GM18508 (cell line): ENCODE data around the gene FNTB.

Experiments
- ATAC-seq: cut with Tn5 transposase; IDR thresholded peaks from one replicate; pipeline ENCODE4 v1.9.1; 2021; ENCODE audit warnings: moderate number of reproducible peaks; ENCODE audit not compliant: insufficient read depth, unreplicated experiment

Gene FNTB

DNA sequence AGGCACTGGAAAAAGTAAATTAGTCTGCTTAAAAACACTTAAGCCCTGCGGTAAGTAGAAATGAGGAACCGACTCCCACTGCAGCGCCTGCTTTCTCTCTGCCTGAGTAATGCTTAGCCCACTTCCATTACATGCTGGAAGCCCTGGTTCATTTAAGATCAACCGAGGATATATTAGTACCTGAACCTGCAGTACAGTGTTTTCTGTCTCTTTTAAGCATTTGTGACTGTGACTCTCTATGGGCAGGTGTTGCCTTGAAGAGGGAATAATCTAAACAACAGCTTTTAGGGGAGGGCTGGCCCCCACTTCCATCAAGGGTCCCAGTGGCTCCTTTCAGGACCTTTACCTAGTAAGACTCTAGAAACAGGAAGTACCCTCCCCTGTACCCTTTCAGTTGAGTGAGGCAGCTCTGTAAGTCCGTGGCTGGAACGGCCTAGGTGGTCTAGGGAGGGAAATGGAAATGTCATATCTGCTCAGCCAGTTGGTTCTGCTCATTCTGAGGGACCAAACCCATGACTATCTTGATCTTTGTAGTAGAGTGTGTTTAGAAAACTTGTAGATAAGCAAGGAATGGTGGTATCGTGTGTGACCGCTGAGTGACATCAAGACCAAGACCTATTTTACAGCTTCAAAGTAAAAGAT lies 56.2 kb downstream of the FNTB start:
- ATAC-seq: no peak

DNA sequence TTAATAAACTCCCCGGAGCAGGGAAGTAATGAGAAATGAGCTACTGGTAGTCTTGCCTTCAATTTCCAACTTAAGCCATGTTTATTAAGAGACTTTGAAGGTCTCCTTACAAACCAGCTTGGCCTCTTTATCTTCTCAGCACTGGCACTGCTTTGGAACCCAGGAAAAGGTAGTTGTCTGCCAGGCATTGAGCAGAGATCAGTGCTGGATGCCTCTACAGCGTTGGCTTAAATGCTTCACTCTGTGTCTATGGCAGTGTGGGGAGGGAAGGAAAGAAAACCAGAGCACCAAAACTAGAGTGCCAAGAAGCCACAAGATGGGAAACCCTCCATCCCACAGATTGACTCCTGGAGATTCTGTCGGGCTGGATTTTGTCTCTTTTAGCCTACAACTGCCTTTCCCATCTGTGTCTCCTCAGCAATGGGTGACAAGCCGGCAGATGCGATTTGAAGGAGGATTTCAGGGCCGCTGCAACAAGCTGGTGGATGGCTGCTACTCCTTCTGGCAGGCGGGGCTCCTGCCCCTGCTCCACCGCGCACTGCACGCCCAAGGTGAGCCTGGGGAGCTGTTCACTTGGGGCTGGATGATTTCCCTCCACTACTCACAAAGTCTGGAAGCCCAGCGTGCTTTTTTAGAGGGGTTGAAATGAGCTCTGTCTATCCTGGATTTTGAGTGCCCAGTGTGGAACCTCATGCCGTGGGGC lies 57.3 kb downstream of the FNTB start:
- ATAC-seq: no peak

DNA sequence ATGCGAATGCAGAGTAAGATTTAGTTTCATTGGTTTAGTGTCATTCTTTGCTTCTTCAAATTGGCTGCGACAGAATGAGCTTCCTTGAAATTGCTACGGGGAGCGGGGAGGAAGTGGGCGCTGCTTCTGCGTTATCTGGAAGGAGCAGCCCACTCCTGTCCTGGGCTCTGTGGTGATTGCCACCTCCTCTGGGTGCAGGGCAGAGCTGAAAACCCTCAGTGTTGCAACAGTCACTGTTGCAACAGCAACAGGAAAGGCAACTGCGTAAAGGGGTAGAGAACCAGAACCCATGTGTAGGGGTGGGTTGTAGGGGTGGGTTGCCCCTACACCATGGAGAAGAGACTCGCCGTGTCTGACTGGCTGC lies 57.9 kb downstream of the FNTB start:
- ATAC-seq: no peak

DNA sequence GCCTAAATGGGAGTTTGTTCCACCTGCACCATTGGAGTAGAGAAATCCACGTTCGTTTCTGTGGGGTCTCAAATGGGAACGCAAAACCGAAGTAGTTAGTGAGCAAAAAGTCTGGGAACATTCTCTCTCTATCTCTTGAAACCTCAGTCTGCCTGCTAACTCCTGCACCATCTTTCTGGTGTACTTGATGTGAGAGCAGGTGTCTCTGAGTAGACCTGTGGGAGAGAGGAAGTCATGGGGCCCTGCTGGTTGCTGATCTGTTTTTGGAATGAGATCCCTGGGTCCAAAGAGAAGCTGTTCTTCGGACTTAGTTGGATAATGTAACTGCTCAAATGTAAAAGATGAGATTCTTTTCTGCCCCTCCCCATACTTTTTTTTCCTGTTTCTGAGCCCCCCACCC lies 58.3 kb downstream of the FNTB start:
- no peak for ATAC-seq

DNA sequence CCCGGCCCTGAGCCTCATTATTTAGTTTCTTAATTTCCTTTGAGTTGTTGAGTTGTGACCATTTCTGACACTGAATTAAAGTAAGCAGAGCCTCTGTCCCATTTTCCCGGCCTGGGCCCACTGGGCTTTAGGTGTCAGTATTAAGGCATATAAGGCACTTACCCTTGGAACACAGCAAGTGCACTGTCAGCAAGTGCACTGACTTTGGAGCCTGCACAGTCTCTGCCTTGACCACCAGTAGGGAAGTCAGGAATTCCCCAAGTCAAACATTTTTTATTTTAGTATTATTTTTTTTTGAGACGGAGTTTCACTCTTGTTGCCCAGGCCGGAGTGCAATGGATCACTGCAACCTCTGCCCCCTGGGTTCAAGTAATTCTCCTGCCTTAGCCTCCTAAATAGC lies 59.0 kb downstream of the FNTB start:
- no peak for ATAC-seq

- ATAC-seq: no peak
Observed at GRCh38 chr14:65052832-65053231, 66.1 kb downstream of the FNTB start.

GRCh38 chr14:65053466-65053865 lies 66.8 kb downstream of the FNTB start:
- no peak for ATAC-seq

DNA sequence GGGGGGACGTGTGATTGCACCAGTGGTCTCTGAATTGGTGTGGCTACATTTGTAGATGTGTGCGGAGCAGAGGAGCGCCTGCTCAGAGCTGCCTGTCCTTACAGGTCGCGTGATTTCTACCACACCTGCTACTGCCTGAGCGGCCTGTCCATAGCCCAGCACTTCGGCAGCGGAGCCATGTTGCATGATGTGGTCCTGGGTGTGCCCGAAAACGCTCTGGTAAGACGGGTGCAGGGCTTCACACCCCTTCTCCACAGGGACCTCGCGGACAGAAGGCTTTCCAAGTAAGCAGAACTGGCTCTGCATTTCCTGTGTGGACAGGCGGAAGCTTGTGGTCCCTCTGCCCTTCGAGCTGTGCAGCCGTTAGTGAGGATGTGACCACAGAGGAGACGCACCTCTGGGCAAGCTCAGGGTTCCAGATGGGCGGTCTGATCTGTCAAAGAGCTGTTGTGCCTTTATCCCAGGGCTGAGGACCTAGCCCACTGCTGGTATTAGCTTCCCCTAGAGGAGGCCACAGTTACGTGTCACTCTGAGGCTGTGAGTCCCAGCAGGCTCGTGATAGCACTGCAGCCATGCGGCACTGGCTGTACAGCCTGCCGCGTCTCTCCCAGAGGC lies 67.9 kb downstream of the FNTB start:
- ATAC-seq: no peak

DNA sequence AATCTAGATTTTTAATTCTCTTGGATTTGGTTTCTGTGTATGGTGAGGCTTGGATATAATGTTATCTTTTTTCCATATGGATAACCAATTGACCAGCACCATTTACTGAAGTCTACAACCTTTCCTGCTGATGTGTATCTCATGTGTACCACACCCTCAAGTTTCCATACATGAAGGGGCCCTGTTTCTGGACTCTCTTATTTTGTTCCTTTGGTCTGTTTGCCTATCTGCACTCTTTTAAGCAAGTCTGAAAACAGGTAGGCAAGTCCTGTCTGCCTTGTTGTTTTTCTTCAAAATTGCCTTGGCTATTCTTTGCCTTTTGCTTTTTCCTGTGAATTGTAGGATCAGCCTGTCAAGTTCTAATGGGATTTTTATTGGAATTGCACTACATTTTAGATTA lies 71.0 kb downstream of the FNTB start:
- no peak for ATAC-seq

DNA sequence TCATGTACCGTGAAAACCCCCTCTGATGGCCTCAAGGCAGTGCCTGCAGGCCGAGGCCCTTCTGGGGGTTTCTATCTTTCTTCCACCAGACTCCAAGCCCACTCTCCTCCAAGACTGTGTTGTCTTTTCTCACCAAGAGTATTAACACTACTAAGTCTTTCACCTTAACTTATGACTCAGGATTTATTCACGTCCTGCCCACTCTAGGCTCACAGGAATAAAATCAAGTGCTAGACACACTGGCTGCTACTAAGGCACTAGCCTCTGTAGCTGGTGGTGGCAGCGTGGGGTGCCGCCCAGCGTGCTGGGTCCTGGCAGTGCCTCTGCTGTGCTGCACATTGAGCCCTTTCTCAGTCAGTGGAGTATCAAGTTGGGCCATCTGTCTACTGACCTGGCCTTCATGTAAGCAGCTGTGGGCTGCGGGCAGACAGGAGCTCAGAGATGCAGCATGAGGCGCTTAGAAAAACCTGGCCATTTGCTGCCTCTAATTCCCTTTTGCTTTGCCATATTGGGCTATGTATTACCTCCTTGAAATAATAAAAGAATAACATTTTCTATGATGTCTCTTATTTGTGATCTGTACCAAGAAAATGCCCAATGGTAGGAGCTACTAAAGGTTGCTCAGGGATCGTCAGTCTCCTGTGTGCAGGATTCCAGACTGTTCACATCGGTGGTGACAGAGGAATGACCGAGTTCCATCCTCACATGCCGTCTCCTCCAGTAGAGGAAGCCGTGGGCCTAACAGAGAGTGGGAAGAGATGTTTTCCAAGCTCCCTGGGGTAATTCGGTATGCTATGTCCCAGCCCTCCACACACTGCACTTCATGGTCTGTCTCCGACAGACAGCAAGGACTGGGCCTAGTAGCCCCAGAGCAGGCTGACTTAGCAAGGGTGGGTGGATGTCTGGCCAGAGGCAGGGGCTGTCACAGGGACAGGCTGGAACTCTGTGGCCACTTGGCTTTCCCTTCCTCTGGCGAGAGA lies 75.7 kb downstream of the FNTB start:
- ATAC-seq: no peak

DNA sequence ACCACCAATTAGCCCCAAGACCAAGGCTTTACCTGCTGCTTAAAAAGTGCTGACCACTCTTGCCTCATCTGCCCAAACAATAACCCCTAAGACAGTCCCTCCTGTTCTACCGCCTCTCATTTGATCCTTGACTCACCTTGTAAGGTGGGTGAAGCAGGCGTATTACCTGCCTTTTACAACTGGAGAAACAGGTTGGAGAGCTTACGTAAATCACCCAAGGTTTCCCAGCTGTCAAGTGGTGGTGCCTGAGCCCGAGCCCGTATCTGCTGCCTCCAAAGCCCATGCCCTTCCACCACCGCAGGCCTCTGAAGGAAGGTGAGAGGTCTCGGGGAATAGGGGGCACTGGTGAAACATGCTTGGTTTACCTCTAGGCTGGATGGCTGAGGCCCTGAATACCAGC lies 79.0 kb downstream of the FNTB start:
- ATAC-seq: no peak

GRCh38 chr14:65069874-65070413 lies 83.2 kb downstream of the FNTB start:
- ATAC-seq: no peak

DNA sequence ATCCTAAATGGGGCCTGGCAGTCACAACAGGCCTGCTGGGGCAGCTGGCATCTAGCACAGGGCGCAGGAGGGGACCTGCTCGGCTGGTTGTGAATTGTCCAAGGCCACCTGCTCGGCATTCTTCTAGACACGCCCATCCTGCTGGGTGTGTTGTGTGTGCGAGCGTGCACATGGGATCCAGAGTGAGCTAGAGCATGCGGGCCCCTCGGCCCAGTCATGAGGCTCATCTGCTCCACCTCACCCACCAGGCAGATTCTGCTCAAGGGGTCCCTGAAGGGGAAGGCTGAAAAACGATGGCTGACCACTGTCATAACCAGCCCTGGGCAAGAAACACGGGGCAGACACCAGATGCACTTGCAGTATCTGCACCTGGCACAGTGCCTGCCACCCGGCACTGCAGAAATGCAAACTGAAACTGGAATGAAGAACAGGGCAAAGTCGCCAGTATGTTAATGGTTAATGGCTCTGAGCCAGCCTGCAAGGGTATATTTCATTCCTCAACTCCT lies 83.8 kb downstream of the FNTB start:
- no peak for ATAC-seq

GRCh38 chr14:65071544-65071943 lies 84.8 kb downstream of the FNTB start:
- no peak for ATAC-seq

DNA sequence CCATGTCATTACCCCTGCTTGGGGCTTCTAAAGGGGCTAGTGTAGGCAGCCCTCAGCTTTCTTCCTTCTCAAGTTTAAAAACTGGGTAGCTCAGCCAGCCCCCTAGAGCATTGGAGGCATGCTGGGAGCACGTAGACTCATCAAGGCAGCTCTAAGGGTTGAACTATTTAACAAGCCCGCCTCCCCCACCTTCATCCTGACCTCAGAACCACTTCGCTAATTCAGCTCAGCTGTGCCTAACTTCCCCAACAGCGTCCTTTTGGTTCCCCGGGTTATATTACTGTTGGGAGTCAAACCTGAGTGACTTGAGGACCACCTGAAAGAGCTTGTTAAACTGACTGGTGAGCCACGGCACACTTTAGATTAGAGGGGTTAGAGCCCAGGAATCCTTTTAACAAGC lies 85.6 kb downstream of the FNTB start:
- ATAC-seq: no peak

DNA sequence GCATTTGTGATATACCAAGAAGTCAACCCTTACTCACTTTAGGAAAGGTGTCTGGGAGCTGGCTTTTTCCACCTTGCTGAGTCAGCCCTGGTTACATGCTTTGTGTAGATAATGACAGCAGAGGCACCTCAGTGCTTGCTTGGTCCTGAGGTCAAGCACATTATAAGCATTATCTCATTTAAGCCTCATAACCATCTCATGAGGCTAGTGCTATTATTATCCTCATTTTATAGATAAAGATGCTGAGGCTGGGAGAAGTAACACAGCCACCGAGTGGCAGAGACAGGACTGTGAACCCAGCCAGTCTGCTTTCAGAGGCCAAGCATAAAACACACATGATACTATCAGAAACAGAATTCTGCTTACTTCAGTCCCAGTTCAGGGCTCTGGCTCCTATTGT lies 86.2 kb downstream of the FNTB start:
- no peak for ATAC-seq

- ATAC-seq: no peak
Observed at GRCh38 chr14:65073605-65074201, 87.0 kb downstream of the FNTB start.

- ATAC-seq: no peak
Observed at GRCh38 chr14:65074449-65075150, 87.9 kb downstream of the FNTB start.

DNA sequence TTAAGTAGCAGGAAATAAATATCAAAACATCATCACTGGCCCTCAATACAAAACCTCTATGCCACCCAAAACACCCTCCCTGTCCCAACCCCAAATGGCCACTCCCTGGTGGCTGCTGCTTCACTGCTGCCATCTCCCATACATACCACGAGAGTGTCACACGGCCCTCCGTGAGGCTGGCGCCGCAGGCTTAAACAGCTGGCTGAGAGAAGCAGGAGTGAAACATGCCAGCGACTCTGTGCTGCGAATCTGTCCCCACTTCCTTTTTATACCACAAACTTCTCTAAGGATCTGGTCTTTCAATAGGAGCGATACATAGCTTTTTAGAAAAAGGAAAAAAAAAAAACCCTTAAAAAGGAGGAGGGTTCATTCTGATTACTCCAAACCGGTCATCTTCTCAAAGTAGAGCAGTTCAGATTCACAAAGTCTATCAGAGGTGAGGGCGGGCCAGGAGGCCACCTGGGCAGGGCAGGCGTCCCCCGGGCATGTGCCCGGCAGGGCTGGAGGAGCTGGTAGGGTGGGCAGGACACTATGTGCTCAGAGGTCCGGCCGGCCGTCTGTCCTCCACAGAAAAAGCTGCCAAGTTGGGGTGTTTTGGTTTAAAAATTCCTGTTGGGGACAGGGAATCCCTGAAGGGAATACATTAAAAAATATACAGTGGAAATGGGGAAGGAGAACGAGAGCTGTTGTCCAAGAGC lies 89.1 kb downstream of the FNTB start:
- ATAC-seq: no peak
